ENCODE results near the gene HECTD3.

The HECTD3 gene

DNA sequence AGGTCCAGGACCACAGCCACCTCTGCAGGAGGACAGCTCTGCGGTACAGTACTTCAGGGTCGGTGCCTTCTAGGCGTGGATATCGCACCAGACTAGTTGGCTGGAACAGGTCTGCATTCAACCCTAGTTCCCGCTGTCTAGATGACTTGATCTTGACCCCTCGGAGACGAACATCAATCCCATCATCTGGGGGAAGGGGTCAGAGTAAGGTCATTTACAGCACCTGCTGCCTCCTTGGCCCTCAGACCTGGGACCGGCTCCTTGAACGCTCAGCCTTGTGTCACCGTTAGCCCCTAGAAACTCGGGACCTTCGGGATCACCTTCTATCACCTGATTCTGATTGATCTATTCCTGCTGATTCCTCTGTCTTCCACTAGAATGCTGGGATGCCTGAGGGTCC is 2.6 kb downstream of the HECTD3 start:
- TF ChIP-seq, protein P1, sequence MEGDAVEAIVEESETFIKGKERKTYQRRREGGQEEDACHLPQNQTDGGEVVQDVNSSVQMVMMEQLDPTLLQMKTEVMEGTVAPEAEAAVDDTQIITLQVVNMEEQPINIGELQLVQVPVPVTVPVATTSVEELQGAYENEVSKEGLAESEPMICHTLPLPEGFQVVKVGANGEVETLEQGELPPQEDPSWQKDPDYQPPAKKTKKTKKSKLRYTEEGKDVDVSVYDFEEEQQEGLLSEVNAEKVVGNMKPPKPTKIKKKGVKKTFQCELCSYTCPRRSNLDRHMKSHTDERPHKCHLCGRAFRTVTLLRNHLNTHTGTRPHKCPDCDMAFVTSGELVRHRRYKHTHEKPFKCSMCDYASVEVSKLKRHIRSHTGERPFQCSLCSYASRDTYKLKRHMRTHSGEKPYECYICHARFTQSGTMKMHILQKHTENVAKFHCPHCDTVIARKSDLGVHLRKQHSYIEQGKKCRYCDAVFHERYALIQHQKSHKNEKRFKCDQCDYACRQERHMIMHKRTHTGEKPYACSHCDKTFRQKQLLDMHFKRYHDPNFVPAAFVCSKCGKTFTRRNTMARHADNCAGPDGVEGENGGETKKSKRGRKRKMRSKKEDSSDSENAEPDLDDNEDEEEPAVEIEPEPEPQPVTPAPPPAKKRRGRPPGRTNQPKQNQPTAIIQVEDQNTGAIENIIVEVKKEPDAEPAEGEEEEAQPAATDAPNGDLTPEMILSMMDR (IDR thresholded peaks at IDR 0.05; ENCODE audit: insufficient read depth, missing control alignments) = no peak
- no peak for FAIRE-seq
- no peak for DNase-seq (ENCODE audit: insufficient read length, low spot score)

DNA sequence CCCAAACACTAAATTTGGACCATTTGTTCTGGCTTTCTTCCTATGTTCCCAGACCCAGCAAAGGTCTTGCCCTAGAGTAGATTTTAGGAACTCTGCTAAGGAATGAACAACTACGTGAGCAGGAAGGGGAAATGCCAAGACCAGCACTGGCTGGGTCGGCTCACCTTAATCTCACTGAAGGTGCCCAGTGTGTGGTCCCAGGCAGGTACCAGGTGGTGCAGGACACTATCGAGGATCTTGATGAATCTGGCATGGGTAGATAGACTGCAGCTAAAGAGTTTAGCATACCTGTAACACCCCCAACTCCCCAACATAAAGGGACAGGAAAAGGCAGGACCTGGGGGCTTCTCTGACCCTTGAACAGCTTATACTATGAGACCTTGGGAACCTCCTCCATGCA is 3.0 kb downstream of the HECTD3 start:
- no peak for DNase-seq (ENCODE audit: insufficient read length, low spot score)
- TF ChIP-seq, protein P1 (IDR thresholded peaks at IDR 0.05; ENCODE audit: insufficient read depth, missing control alignments) = no peak
- no peak for FAIRE-seq

DNA sequence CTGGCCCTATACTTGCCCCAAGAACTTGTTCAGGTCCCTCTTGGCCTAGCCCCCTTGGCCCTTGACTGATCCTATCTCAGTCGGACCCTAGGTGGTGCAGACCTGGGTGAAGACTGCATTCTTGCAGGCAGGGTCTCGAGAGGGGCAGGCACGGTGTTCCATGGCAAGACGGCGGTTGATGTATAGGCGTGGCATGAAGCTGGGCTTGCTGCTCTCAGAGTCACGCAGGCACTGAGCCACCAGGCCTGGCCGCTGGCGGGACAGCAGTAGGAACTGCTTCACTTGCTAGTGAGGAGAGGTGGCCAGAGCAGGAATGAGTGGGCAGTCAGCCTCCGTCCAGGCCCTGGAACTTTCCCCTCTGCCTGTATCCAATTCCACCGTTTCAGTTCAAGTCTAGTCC is 3.8 kb downstream of the HECTD3 start:
- TF ChIP-seq, protein P1 (IDR thresholded peaks at IDR 0.05; ENCODE audit: insufficient read depth, missing control alignments) = no peak
- no peak for FAIRE-seq
- no peak for DNase-seq (ENCODE audit: insufficient read length, low spot score)

DNA sequence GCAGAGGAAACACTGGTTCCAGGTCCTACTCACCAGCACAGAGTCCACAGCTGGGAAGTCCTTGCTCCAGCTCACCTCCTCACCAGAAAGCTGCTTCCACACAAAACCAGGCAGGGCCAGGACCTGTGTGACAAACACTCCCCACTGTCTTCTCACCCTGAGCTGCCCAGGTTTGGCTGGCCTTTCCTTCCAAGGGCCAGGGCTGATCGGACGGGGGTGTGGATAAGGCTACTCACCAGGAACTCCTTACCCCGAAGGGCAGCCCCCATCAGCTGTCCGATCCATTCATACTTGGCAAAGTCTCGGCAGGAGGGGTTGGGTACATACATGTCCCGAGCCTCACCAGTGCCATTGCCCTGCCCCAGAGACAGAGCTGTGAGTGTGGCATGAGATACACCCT is 5.4 kb downstream of the HECTD3 start:
- DNase-seq (ENCODE audit: insufficient read length, low spot score) = peak; percentile 23
- FAIRE-seq = no peak
- TF ChIP-seq, protein P1 (IDR thresholded peaks at IDR 0.05; ENCODE audit: insufficient read depth, missing control alignments) = no peak

DNA sequence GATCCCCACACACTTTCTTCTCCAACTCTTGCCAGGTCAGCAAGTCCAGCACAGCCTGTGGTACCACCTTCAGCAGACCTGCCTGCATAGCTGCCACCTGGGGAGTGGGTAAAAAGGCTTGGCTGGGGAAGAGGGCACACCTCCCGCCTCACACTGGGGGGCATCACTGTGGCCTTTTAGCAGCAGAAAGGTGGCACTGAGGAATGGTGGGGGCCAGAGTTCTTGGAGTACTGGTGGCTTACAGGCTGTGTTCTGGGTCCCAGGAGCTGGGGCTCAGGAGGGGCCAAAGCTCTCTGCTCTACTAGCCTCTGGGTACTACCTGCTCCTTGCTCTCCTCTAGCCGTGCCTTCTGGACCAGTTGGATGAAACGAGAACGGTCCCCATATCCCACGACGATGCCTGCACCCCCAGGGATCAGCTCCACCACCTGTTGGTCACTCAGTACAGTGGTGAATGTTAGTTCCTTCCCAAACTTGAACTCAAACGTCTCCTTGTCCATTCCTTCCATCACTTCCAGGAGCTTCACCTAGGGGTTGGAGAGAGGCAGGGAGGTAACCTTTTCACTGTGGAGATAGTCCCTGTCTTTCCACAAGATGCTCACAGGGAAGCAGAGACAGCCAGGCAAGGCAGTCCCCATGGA is 6.7 kb downstream of the HECTD3 start:
- TF ChIP-seq, protein P1 (IDR thresholded peaks at IDR 0.05; ENCODE audit: insufficient read depth, missing control alignments) = no peak
- FAIRE-seq = no peak
- no peak for DNase-seq (ENCODE audit: insufficient read length, low spot score)

DNA sequence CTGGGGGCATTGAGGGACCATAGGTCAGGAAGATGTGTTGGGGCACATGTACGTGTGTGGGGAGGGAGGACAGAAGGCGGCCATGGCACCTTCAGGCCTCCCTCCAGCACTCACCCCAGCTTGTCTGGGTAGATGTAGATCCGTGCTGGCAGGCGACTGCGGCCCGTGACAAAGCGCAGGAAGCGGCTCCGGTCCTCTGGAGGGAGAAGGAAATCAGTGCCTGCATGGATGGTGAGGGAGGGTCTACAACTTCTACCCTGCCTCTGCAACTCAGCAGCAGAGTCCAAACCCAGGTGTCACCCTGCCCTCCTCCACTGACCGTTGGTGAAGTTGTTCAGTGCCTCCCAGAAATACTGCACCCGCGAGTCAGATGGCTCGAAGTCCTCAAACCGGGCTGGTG is 7.4 kb downstream of the HECTD3 start:
- FAIRE-seq (no peak), DNase-seq (ENCODE audit: insufficient read length, low spot score) (no peak)
- TF ChIP-seq, protein P1 (IDR thresholded peaks at IDR 0.05; ENCODE audit: insufficient read depth, missing control alignments) = no peak
